NCI-H1436 (cell line): ENCODE data around the gene SPINK1.
"Not testable (repeated sequence)": the region's sequence is repeated elsewhere in the genome, so short reads cannot be mapped to it uniquely, and the experiment has no call there.

Experiments used
- DNase-seq: peaks from one replicate; lab custom pipeline; 2025; lab: John Stamatoyannopoulos, UW

SPINK1 gene

DNA sequence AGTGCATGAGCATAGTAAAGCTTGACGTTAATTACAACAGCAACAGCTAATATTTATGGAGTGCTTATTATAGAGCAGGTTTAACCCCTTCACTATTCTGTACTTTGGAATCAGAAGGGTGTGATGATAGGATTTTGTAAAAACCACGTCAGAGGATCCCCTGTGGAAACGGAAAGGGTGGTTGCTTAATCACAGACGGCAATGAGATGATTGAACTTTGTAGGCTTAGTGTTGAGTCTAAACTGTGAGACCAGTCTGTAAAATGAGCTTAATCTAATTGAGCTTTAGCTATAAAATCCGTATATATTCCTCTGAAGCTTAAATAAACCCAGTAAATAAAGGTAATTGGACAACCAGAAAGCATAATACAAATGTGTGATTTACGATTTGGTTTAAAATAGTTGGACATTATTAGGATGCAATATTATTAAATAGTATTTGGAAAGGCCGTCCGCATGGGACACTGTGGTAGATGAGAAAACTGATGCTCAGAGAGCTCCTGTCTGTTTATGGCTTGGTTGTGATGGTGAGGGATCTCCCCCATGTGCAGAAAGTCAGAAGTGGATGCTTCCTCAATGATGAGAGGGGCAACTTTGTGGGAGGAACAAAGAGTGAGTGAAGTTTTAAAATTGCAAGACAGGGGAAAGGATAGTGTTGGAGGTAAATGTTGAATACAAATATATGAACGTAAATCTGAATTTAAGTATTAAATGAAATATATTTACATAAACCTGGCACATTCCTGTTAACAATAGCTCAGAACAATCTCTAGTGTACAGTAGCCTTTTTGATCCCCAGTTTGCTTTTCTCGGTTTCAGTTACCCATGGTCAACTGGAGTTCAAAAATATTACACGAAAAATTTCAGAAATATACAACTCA is 23.7 kb upstream of the SPINK1 start:
- no peak for DNase-seq

DNA sequence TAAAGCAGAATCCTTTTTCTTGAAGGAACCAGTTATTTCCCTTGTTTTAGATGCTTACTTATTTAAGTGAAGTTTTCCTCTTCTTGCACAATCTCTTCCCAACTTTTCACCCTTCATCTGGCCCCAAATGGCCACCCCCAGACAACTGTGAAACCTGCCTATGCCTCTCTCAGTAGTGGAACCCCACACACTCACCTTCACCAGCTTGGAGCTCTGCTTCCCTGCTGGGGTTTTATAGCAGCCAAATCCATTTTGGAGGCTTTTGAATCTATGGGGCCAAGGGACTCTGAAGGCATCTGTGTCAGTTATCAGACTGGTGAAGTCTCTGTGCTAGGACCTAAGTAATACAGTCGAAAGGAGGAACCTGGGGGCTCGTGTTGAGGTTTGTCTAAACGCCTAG is 22.9 kb upstream of the SPINK1 start:
- DNase-seq, result no peak

DNA sequence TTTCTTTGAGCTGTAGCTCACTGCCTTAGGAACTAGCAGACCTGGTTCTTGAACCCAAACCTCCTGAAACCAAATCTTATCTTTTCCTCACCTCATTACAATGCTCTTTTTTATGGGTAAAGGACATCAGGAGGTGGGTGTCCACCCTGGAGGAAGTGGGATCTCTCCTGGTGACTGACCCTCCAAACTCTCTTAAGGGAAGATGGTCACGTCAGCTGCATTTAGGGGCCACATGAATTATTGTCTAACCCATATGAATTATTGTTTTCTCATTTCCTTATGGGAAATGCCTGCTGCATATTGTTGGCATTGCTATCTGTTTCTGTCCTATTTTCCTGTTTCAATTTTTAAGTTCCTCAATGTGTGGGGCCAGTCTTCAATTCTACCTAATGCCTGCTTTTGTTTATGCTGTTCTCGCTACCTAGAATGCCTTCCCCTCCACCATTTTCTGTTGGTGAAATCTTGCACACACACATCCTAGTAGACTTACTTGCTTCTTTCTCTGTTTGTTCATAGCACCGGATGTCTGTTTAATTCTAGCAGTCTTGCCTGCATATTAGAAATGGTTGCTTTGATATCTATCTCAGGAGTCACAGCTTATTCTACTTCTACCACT is 22.0 kb upstream of the SPINK1 start:
- no peak for DNase-seq

DNA sequence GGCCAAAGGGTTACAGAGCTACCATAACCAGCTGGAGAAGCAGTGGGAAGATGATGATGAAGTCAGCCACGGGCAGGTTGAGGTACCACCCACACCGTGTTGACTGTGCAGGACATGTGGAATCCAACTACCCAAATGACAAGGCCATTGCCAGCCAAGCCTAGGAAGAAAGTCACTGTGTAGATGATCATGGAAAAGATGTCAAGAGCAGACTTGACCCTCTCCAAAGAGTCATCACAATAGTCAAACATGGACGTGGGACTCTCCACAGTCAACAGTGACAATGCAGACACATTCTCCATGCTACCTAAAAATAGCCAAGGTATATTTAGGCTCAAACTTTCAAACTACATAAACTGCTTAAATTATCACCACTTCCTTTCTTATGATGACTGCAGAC is 20.9 kb upstream of the SPINK1 start:
- DNase-seq, result no peak

GRCh38 chr5:147851578-147851977 is 20.1 kb upstream of the SPINK1 start:
- DNase-seq, result no peak

- no peak for DNase-seq
Observed at GRCh38 chr5:147849226-147849625, 17.8 kb upstream of the SPINK1 start.

- no peak for DNase-seq
Observed at GRCh38 chr5:147845618-147846017, 14.1 kb upstream of the SPINK1 start.

- DNase-seq, result no peak
Observed at GRCh38 chr5:147844846-147845245, 13.4 kb upstream of the SPINK1 start.

- DNase-seq, result no peak
Observed at GRCh38 chr5:147842869-147843268, 11.4 kb upstream of the SPINK1 start.

DNA sequence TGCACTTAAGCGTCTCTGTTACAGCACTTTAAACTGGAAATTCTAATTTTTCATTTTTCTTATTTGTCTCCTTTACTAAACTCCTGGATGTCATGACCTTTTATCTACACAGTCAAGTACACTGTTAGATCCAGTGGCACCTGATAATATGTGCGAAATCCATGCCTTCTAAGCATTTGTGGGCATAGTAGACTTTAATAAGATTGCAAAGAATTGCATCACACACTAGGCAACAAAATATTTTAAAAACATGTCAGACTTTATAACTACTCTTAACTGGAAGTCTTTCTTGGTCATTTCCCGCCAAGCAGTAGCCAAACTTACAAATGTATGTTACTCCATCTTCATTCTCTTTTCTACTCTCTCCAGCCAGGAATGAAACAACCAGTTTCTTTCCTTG is 5.0 kb upstream of the SPINK1 start:
- no peak for DNase-seq

- no peak for DNase-seq
Observed at GRCh38 chr5:147835386-147835798, 3.9 kb upstream of the SPINK1 start.

DNA sequence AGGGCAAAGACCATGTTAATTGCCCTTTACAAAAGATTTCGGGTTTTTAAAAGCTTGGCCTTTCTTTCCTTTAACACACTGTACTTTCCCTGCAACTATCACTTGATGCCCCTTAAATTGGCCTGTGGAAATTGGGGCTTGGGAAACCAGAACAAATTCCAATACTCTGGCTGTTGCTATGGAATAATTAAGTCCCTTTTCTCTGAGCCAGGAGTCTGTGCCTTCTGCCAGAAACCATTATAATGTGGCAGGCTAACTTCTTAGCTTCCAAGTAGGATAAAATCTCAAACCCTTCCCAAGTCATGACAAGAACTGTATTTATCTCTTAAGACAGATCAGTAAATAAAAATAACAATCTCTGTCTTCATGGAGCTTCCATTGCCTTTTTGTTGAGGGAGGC is 1.1 kb upstream of the SPINK1 start:
- no peak for DNase-seq

GRCh38 chr5:147830035-147830434 is 1.4 kb downstream of the SPINK1 start:
- DNase-seq, result no peak

DNA sequence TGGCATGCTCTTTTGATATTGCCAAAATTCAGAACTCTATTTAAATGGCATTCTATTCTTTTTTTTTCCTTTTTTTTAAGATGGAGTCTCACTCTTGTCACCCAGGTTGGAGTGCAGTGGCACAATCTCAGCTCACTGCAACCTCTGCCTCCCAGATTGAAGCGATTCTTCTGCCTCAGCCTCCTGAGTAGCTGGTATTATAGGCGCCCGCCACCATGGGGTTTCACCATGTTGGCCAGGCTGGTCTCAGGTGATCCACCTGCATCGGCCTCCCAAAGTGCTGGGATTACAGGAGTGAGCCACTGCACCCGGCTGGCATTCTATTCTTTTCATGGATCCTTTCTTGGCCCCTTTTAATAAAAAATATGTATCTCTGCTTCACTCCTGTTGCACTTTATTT is 4.5 kb downstream of the SPINK1 start:
- DNase-seq, result not testable (repeated sequence)

GRCh38 chr5:147826361-147826760 is 5.1 kb downstream of the SPINK1 start:
- no peak for DNase-seq

GRCh38 chr5:147822686-147823491 is 8.6 kb downstream of the SPINK1 start:
- DNase-seq, result peak; percentile 83

DNA sequence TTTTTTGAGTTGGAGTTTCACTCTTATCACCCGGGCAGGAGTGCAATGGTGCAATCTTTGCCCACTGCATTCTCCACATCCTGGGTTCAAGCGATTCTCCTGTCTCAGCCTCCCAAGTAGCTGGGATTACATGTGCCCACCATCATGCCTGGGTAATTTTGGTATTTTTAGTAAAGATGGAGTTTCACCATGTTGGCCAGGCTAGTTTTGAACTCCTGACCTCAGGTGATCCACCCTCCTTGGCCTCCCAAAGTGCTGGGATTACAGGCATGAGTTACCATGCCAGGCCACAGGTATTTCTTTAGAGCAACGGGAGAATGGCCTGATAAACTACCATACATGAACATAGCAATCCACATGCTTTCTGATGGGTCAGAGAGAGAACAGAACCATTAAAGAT is 9.2 kb downstream of the SPINK1 start:
- DNase-seq, result not testable (repeated sequence)

DNA sequence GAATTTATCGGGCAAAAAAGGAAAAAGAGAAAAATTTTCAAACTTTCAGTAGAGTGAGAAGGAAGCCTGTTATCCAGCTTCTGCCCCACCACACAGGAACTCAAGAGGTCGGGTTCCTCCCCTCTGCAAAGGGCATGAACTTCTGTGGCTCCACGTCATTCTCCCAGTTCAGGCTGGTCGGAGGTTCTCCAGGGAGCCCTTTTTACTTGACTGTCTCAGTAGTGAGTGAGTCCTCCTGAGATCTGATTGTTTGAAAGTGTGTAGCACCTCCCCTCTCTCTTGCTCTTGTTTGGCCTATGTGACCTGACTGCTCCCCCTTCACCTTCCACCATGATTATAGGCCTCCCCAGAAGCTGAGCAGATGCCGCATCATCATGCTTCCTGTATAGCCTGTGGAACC is 9.7 kb downstream of the SPINK1 start:
- DNase-seq, result no peak

GRCh38 chr5:147819261-147819770 is 12.2 kb downstream of the SPINK1 start:
- DNase-seq, result no peak

DNA sequence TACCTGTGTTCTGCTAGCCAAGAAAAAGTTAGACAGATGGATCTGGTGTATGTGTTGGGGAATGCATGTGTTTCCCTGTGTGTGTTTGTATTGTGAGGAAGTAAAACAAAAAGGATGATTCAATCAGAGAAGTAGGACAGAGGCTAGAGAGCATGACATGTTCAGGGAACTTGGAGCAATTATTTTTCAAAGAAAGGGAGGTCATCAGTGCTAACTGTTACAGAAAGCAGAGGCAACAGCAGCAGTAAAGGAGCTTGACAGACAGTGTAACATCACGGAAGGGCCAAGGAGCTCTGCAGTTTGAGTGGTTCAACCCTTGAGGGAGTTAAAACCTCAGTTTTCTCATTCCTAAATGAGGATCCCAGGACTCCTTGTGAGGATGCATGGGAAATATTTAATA is 13.2 kb downstream of the SPINK1 start:
- no peak for DNase-seq

GRCh38 chr5:147813696-147814095 is 17.8 kb downstream of the SPINK1 start:
- DNase-seq, result no peak

DNA sequence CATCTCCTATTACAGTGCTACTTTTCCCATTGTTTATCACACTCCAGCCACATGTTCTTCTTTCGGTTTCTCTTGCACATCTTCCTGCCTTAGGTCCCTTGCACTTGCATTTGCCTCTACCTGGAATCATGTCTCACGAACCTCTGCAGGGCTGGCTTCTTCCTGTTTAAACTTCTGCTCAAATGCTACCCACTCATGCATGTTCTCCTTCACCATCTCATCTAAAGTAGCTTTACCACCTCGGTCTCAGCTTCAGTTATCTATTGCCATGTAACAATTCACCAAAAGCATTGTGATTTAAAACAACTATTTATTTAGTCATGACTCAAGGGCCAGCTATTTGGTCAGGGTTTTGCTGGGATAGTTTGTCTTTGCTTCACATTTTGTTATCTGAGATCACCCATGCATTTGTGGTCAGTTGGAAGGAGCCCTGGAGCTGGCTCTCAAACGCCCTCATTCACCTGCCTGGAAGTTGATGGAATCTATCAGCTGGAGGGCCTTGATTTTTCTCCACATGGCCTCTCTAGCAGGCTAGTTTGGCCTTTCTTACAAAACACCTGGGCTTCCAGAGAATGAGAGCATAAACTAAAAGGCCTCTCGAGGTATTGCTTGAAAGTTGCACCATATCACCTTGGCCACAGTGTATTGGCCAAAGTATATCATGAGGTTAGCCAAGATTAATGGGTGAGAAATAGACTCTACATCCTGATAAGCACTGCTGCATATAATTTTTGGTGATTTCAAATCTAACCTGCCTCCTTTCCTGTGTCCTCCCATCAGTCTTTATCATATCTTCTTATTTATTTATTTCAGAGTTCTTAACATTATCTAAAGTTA is 21.4 kb downstream of the SPINK1 start:
- DNase-seq, result no peak
